Measurements from ENCODE around the gene SNX3.

DNA sequence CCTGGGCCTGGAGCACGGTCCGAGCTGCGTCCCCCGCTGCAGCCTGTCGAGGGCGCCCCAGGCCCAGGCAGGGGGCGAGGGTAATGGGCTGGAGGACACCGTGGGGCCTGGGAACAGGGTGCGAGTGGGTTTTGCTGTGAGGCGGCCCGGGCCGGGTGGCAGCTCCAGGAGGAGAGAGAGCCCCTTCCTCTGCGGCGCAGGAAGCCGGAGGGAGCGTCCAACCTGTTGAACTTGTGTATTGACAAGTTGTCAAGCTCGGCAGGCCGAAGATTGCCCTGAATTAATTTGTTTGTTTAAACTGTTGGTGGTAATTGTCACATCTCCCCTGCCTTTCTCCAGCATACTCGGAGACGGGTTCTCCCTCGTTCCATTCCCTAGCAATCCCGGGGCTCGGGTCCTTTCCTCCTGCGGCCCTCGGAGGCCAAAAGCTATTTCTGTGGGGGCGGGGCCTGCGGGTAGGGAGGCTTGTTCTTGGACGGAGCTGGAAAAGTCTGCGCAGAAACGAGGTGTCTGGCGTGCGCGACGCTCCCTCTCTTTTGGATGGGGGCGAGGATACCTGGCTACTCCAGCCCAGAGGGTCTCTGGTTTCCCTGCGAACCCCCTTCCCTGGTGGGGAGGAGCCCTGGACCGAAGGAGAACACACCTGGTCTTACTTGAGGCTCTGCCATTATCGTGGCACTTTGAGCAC, 85.1 kb downstream of the SNX3 start:
- TF ChIP-seq, protein P1, sequence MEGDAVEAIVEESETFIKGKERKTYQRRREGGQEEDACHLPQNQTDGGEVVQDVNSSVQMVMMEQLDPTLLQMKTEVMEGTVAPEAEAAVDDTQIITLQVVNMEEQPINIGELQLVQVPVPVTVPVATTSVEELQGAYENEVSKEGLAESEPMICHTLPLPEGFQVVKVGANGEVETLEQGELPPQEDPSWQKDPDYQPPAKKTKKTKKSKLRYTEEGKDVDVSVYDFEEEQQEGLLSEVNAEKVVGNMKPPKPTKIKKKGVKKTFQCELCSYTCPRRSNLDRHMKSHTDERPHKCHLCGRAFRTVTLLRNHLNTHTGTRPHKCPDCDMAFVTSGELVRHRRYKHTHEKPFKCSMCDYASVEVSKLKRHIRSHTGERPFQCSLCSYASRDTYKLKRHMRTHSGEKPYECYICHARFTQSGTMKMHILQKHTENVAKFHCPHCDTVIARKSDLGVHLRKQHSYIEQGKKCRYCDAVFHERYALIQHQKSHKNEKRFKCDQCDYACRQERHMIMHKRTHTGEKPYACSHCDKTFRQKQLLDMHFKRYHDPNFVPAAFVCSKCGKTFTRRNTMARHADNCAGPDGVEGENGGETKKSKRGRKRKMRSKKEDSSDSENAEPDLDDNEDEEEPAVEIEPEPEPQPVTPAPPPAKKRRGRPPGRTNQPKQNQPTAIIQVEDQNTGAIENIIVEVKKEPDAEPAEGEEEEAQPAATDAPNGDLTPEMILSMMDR (conservative IDR thresholded peaks at IDR 0.05; ENCODE audit: low read length) = peak; percentile 62
- TF ChIP-seq EZH2phosphoT487 (IDR thresholded peaks at IDR 0.05; ENCODE audit: borderline replicate concordance, low read depth, low read length) = no peak
